Measurements from ENCODE around the gene PKLR.
"Not testable (repeated sequence)": the region's sequence is repeated elsewhere in the genome, so short reads cannot be mapped to it uniquely, and the experiment has no call there.

Gene PKLR

GRCh38 chr1:155316922-155317321 lies 15.7 kb upstream of the PKLR start:
- no peak for DNase-seq (ENCODE audit: low read depth)

GRCh38 chr1:155313261-155313660 lies 12.0 kb upstream of the PKLR start:
- no peak for DNase-seq (ENCODE audit: low read depth)

GRCh38 chr1:155309423-155310021 lies 8.3 kb upstream of the PKLR start:
- DNase-seq (ENCODE audit: low read depth), result no peak

GRCh38 chr1:155308493-155309422 lies 7.5 kb upstream of the PKLR start, which contains the start of gene FDPS:
FDPS (plus strand) TSS chr1:155308866; CDS start chr1:155309790, 924 bp downstream.
- peak; percentile 95 for DNase-seq (ENCODE audit: low read depth)

GRCh38 chr1:155307247-155307740 lies 6.1 kb upstream of the PKLR start:
- DNase-seq (ENCODE audit: low read depth), result no peak

GRCh38 chr1:155305881-155306391 lies 4.7 kb upstream of the PKLR start:
- DNase-seq (ENCODE audit: low read depth), result no peak

- DNase-seq (ENCODE audit: low read depth), result no peak
These were observed 3.4 kb upstream of the PKLR start for GRCh38 chr1:155304558-155305063.

GRCh38 chr1:155300553-155301329 lies 497 bp downstream of the PKLR start:
- DNase-seq (ENCODE audit: low read depth), result no peak

GRCh38 chr1:155300024-155300423 lies 1.2 kb downstream of the PKLR start:
- DNase-seq (ENCODE audit: low read depth), result no peak

GRCh38 chr1:155297384-155297783 lies 3.9 kb downstream of the PKLR start:
- DNase-seq (ENCODE audit: low read depth), result no peak

- no peak for DNase-seq (ENCODE audit: low read depth)
These were observed 4.6 kb downstream of the PKLR start for GRCh38 chr1:155296661-155297060.

GRCh38 chr1:155295942-155296267 lies 5.3 kb downstream of the PKLR start:
- no peak for DNase-seq (ENCODE audit: low read depth)

GRCh38 chr1:155295183-155295941 lies 5.9 kb downstream of the PKLR start:
- no peak for DNase-seq (ENCODE audit: low read depth)

- DNase-seq (ENCODE audit: low read depth), result no peak
These were observed 6.6 kb downstream of the PKLR start for GRCh38 chr1:155294520-155295182.

GRCh38 chr1:155293086-155293749 lies 8.0 kb downstream of the PKLR start:
- DNase-seq (ENCODE audit: low read depth), result no peak

- not testable (repeated sequence) for DNase-seq (ENCODE audit: low read depth)
These were observed 10.2 kb downstream of the PKLR start for GRCh38 chr1:155291006-155291405.

GRCh38 chr1:155287987-155288543 lies 13.2 kb downstream of the PKLR start:
- no peak for DNase-seq (ENCODE audit: low read depth)

GRCh38 chr1:155286544-155286943 lies 14.7 kb downstream of the PKLR start:
- no peak for DNase-seq (ENCODE audit: low read depth)

GRCh38 chr1:155285631-155286044 lies 15.6 kb downstream of the PKLR start:
- DNase-seq (ENCODE audit: low read depth), result no peak

- DNase-seq (ENCODE audit: low read depth), result no peak
These were observed 16.2 kb downstream of the PKLR start for GRCh38 chr1:155285063-155285462.

Measured in HS-5 (cell line).